ENCODE results near the gene RNASEH2C. TPM values are rescaled to one million over a fixed set of nuclear protein-coding genes. Genes with fewer than 3 reads are reported as not detected.

RNASEH2C gene
- total RNA-seq, result 38.4 TPM

DNA sequence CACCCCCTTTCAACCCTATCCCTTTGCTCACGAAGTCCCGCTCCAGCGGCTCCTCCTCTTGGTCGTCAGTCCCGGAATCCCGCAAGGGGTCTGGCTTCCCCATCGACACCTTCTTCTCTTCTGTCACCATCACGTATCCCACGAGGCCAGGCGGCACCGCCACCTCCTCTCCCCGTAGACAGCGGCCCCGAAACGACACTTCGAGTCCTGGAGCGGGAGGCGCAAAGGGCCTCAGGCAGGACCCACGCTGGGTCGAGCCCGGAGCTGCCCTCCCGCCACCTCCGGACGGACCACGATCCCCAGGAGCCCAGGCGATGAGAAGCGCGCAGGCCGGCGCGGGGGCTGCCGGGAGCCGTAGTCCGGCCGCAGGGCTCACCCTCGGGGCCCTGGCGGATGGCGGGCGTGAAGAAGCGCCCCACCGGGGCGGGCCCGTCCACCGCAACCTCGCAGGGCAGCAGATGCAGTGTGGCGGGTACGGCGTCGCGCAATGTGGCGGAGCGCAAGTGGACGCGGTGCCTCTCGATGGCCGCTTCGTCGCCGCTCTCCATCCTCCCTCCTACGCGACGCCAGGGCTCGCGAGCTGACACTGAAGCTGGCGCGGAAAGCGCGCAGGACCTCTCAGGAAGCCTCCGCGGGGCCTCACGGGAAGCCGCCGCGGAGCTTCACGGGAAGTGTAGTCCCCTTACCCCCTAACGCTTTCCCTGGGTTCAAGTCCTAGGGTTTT is at the start of gene RNASEH2C:
TSS of gene RNASEH2C (minus strand) at position 588 of the 724 bp plus-strand sequence. CDS start at position 548, 40 bp downstream.

DNA sequence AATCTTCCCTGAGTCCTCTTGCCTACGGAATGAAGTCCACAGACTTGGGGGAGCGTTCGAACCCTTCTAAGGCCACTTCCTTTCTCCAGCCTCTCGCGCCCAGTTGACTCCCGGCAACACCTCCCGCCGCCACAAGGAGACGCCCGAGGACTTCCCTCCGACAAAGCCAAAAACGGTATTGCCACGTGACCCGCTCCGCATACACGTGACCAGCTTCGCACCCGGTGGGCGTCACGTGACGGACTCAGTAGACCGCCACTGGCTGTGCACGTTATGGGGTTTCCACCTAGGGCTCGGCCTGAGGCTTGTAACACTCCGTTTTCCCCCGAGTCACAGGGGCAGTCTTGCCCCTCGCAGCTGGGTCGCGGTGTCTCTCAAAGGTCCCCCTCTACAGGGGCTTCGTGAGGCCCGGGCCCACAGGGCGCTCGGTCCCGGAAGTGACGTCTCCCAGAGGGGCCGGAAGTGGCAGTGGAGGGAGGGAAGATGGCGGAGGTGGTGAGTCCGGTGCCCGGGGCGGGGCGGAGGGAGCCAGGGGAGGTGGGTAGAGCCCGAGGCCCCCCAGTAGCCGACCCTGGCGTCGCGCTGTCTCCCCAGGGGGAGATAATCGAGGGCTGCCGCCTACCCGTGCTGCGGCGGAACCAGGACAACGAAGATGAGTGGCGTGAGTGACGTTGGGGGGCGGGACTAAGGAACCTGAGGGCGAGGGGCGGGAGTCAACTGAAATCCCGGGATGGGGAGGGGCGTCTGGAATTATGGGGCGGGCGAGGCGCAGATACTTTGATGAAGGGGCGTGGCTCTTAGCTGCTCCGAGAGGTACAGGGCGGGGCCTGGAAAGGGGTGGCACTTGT is 8.6 kb downstream of the RNASEH2C start, which contains the start of gene KAT5:
TSS of gene KAT5 (plus strand) at position 468 of the 848 bp plus-strand sequence. CDS start at position 484, 16 bp downstream.

Other genes starting within 250 kb of the RNASEH2C start
- gene MALAT1, start 221.8 kb downstream of the RNASEH2C start, total RNA-seq, result 30,401 TPM
- gene SCYL1, start 195.7 kb downstream of the RNASEH2C start, total RNA-seq, result 57.6 TPM
- 190 TPM for gene LTBP3, start 162.4 kb downstream of the RNASEH2C start, total RNA-seq
- gene ZNRD2, start 150.3 kb downstream of the RNASEH2C start, total RNA-seq, result 28.4 TPM
- 17.2 TPM for gene FAM89B, start 148.3 kb downstream of the RNASEH2C start, total RNA-seq
- 51.2 TPM for gene EHBP1L1, start 144.7 kb downstream of the RNASEH2C start, total RNA-seq
- 0.99 TPM for gene KCNK7, start 125.0 kb downstream of the RNASEH2C start, total RNA-seq
- gene MAP3K11, start 106.6 kb downstream of the RNASEH2C start, total RNA-seq, result 29.9 TPM
- gene PCNX3, start 105.0 kb downstream of the RNASEH2C start, total RNA-seq, result 19.2 TPM
- gene SIPA1, start 82.7 kb downstream of the RNASEH2C start, total RNA-seq, result 16.2 TPM
- 24.5 TPM for gene RELA, start 57.9 kb downstream of the RNASEH2C start, total RNA-seq
- gene KAT5, start 8.5 kb downstream of the RNASEH2C start, total RNA-seq, result 58.7 TPM
- gene AP5B1, start 60.2 kb upstream of the RNASEH2C start, total RNA-seq, result 8.6 TPM
- 0.49 TPM for gene OVOL1, start 66.3 kb upstream of the RNASEH2C start, total RNA-seq
- 3.1 TPM for gene SNX32, start 113.2 kb upstream of the RNASEH2C start, total RNA-seq
- gene CFL1, start 137.4 kb upstream of the RNASEH2C start, total RNA-seq, result 451 TPM
- 42.3 TPM for gene MUS81, start 139.6 kb upstream of the RNASEH2C start, total RNA-seq
- gene EFEMP2, start 152.0 kb upstream of the RNASEH2C start, total RNA-seq, result 65.5 TPM
- gene CTSW, start 159.0 kb upstream of the RNASEH2C start, total RNA-seq, result 0.77 TPM
- 67.0 TPM for gene FIBP, start 167.7 kb upstream of the RNASEH2C start, total RNA-seq
- 21.2 TPM for gene CCDC85B, start 169.9 kb upstream of the RNASEH2C start, total RNA-seq
- not detected for gene FOSL1, start 179.6 kb upstream of the RNASEH2C start, total RNA-seq
- 19.1 TPM for gene C11orf68, start 198.3 kb upstream of the RNASEH2C start, total RNA-seq
- 54.6 TPM for gene DRAP1, start 198.6 kb upstream of the RNASEH2C start, total RNA-seq
- not detected for gene TSGA10IP, start 224.7 kb upstream of the RNASEH2C start, total RNA-seq
- gene SART1, start 240.9 kb upstream of the RNASEH2C start, total RNA-seq, result 55.1 TPM

All from camera-type eye (tissue), 1 donor.